GM12872 (cell line): ENCODE results near the gene PARP15.

ENCODE experiments used
- CTCF ChIP-seq: IDR thresholded peaks from 3 replicates; pipeline ENCODE4 v1.5.1; 2011; ENCODE audit warnings: low read depth, mild to moderate bottlenecking, low read length, moderate library complexity; ENCODE audit not compliant: insufficient read depth

PARP15 gene

DNA sequence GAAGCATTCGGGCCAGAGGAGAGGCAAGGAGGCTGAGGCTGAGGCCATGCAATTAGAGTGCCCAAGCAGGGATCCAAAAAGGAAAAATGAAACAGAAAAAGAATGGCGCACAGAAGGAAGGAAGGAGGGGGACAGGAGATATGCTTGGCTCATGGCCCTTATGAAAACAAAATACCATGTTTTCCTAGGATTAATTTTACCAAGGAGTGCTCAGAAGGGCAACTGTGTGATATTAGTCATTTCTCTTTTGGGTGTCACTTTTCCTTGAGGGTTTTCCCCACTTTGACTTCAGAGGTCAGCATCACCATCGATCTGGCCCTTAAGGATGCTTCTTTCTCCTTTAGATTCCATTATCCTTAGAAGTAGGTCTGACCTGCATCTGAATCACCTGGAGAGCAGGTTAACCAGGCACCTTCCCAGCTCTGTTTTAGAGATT is 104.5 kb downstream of the PARP15 start:
- TF ChIP-seq CTCF: no peak

- no peak for TF ChIP-seq CTCF
Measured at GRCh38 chr3:122687298-122687697, 109.8 kb downstream of the PARP15 start.
